Measurements from ENCODE around the gene VAPB. TPM values are rescaled to one million over a fixed set of nuclear protein-coding genes. Genes with fewer than 3 reads are reported as not detected.

The VAPB gene
- total RNA-seq, 2 experiments from 2014 or later, result 34.6 to 37.0 TPM

DNA sequence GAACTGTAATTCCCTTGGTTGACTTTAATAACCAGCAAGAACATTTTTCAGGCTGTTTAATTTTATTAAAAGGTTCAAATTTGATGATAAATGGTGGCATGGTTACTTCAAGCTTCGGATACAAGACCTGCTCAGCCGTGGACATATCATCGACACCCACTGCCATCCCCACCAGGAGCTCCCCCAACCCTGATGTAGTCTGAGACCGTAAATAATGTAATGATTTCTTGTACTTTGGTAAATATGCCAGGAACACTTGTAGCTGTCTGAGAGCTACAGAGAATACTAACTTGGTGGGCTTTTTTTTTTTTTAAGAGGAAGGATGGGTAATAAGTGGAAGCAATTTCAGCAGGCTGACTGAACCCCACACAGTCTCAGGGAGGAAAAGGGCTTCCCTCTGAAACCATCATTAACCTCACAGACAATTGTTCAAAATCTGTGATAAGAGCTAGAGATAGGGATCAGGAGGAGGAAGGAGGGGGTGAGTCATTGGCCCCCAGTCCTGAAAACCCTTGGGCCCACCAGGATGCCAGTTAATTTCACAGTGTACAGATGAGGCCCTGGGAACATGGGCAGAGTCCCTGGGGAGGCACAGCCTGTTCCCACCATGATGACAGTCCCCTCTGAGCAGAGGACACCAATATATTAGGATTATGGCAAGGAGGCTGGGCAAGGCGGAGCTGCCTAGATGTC, 70.2 kb downstream of the VAPB start:
- intact Hi-C loops (cut with micrococcal nuclease), result no loop called here
- H3K4me3 Mint-ChIP-seq, result no peak overlapping the region
- H3K4me1 Mint-ChIP-seq (ENCODE audit: low read depth), result no peaks in the 10 kb centered on the region
- DNase-seq, result no peak
- H3K27me3 Mint-ChIP-seq, result no peaks in the 10 kb centered on the region
- H3K27ac Mint-ChIP-seq, result no peak overlapping the region
- POLR2A ChIA-PET, result no interaction called here
- CTCF ChIA-PET, result no interaction called here
- H3K36me3 Mint-ChIP-seq, result peaks cover 7% of the 10 kb centered on the region
- peaks cover 5% of the 10 kb centered on the region for H3K9me3 Mint-ChIP-seq

GRCh38 chr20:58461104-58461503, 72.1 kb downstream of the VAPB start:
- Mint-ChIP-seq H3K27ac (no peak overlapping the region), H3K4me1 (ENCODE audit: low read depth) (no peaks in the 10 kb centered on the region), H3K36me3 (peaks cover 2% of the 10 kb centered on the region), H3K4me3 (no peak overlapping the region), H3K9me3 (no peaks in the 10 kb centered on the region), H3K27me3 (no peaks in the 10 kb centered on the region)
- intact Hi-C loops (cut with micrococcal nuclease), result no loop called here
- CTCF ChIA-PET, result no interaction called here
- POLR2A ChIA-PET, result no interaction called here
- DNase-seq, result no peak

GRCh38 chr20:58461899-58462298, 72.9 kb downstream of the VAPB start:
- no peaks in the 10 kb centered on the region for H3K27me3 Mint-ChIP-seq
- H3K4me3 Mint-ChIP-seq, result no peak overlapping the region
- H3K27ac Mint-ChIP-seq, result no peak overlapping the region
- no peak for DNase-seq
- H3K9me3 Mint-ChIP-seq, result no peaks in the 10 kb centered on the region
- no peaks in the 10 kb centered on the region for H3K4me1 Mint-ChIP-seq (ENCODE audit: low read depth)
- ChIA-PET CTCF (no interaction called here), POLR2A (no interaction called here)
- intact Hi-C loops (cut with micrococcal nuclease), result no loop called here
- peaks cover 1% of the 10 kb centered on the region for H3K36me3 Mint-ChIP-seq

GRCh38 chr20:58463256-58463655, 74.2 kb downstream of the VAPB start:
- no peak overlapping the region for H3K27ac Mint-ChIP-seq

DNA sequence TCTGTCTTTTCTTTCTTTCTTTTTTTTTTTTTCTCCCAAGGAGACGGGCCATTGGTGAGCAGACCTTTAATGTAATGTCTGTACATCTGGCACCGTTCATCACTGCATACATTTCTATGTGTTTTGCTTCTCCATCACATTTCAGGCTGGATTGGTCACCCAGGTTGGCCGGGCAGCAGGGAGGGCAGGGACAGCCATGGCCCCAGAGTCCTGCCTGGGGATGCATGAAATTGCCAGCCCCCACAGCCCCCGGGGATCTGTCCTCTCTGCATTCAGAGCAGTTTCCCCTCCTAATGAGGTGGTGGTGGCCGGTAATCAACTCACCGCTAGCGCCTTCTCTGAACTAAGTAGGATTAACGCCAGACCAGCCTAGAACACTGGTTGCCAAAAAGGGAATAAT, 75.8 kb downstream of the VAPB start:
- intact Hi-C loops (cut with micrococcal nuclease), result no loop called here
- Mint-ChIP-seq H3K9me3 (no peaks in the 10 kb centered on the region), H3K4me1 (ENCODE audit: low read depth) (no peaks in the 10 kb centered on the region), H3K36me3 (no peaks in the 10 kb centered on the region), H3K27ac (no peak overlapping the region), H3K27me3 (no peaks in the 10 kb centered on the region), H3K4me3 (no peak overlapping the region)
- ChIA-PET POLR2A (no interaction called here), CTCF (no interaction called here)
- DNase-seq, result no peak

More at GRCh38 chr20:58463256-58463655, 74.2 kb downstream of the VAPB start:
- H3K27me3 Mint-ChIP-seq, result no peaks in the 10 kb centered on the region
- DNase-seq, result no peak
- H3K4me1 Mint-ChIP-seq (ENCODE audit: low read depth), result no peaks in the 10 kb centered on the region
- ChIA-PET CTCF (interaction anchor here (0.7 kb wide), 1 partner anchor 645 kb away, joined by 3 read pairs; no protein-coding TSS in a partner anchor), POLR2A (no interaction called here)
- no peaks in the 10 kb centered on the region for H3K36me3 Mint-ChIP-seq
- intact Hi-C loops (cut with micrococcal nuclease), result no loop called here
- no peaks in the 10 kb centered on the region for H3K9me3 Mint-ChIP-seq
- no peak overlapping the region for H3K4me3 Mint-ChIP-seq

DNA sequence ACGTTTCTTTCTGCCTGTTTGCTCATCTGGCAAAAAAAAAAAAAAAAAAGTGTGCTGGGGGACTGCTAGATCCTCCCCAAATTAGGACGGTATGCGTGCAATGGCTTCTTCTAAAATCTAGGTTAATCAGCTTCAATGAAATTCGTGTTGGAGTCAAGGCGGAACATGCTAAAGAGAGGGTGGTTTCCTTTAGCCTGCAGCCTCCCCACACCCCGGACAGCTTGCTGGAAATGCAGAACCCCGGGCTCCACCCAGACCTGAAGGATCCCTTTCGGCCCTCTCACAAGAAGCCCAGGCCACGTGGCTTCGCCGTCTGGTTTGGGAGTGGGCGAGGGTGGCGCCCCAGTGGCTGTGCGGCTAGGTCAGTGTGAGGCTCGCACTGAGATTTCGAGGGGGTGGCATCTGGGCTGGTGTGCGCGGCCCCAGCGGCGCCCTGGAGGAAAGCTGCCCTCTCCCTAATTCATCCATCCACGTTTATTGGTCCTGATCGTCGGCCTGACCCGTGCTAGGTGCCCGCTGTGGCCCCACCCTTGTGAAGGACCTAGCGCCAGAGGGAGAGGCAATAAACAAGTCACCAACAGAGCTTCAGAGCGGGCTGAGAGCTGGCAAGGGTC, 77.2 kb downstream of the VAPB start:
- DNase-seq, result no peak
- Mint-ChIP-seq H3K27ac (no peak overlapping the region), H3K9me3 (no peaks in the 10 kb centered on the region), H3K4me3 (no peak overlapping the region), H3K27me3 (no peaks in the 10 kb centered on the region), H3K4me1 (ENCODE audit: low read depth) (no peaks in the 10 kb centered on the region), H3K36me3 (no peaks in the 10 kb centered on the region)
- ChIA-PET POLR2A (no interaction called here), CTCF (no interaction called here)
- intact Hi-C loops (cut with micrococcal nuclease), result no loop called here

GRCh38 chr20:58466729-58467571, 77.9 kb downstream of the VAPB start:
- POLR2A ChIA-PET, result no interaction called here
- no peak overlapping the region for H3K27ac Mint-ChIP-seq
- H3K4me1 Mint-ChIP-seq (ENCODE audit: low read depth), result no peaks in the 10 kb centered on the region
- no peaks in the 10 kb centered on the region for H3K27me3 Mint-ChIP-seq
- no peak overlapping the region for H3K4me3 Mint-ChIP-seq
- no peaks in the 10 kb centered on the region for H3K36me3 Mint-ChIP-seq
- CTCF ChIA-PET, result no interaction called here
- intact Hi-C loops (cut with micrococcal nuclease), result no loop called here
- DNase-seq, result no peak
- H3K9me3 Mint-ChIP-seq, result no peaks in the 10 kb centered on the region

DNA sequence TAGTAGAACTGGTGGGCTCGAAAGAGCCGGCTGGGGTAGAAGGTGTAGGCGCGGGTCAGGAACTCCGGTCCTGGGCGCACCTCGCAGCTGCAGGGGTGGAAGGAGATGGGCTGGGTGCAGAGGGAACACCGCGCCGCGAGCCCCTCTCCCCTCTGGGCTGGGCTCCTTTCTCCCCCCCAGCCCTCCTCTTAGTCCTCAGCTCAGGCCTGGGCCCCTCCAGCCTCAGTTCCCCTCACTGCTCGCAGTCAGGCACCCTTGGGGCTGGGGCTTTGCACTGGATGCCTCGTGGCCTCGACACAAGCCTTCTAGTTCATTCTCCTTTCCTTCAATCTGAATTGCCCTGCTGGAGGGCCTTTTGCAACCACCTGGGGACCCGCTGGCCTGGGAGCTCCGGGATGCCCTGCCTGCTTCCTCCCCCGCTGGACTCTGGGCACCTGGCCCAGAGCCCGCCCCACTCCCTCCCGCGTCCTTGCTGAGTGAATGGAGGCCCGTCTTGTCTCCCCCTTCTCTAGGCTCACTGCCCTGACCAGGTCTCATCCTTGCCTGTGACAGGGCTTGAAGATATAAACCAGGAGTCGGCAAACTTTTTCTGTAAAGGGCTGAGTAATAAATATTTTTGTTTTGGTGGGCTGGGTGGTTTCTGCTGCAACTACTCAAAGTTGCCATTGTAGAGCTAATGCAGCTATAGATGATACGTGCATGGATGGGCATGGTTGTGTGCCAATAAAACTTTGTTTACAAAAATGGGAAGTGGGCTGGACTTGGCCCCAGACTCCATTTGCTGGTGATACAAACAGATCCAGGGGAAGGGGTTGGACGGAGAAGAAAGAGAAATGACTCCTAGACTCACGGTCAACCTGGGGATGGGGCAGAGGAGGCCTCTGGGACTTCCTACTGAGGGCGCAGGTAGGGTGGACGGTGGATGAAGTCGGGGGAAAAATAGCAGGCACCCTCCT, 78.8 kb downstream of the VAPB start:
- no peak for DNase-seq
- Mint-ChIP-seq H3K4me3 (no peak overlapping the region), H3K27me3 (no peaks in the 10 kb centered on the region), H3K4me1 (ENCODE audit: low read depth) (no peaks in the 10 kb centered on the region), H3K27ac (no peak overlapping the region), H3K9me3 (no peaks in the 10 kb centered on the region), H3K36me3 (no peaks in the 10 kb centered on the region)
- ChIA-PET CTCF (no interaction called here), POLR2A (no interaction called here)
- intact Hi-C loops (cut with micrococcal nuclease), result no loop called here

GRCh38 chr20:58469616-58470015, 80.6 kb downstream of the VAPB start:
- Mint-ChIP-seq H3K27me3 (no peaks in the 10 kb centered on the region), H3K27ac (no peak overlapping the region), H3K9me3 (no peaks in the 10 kb centered on the region), H3K4me1 (ENCODE audit: low read depth) (no peaks in the 10 kb centered on the region), H3K4me3 (no peak overlapping the region), H3K36me3 (no peaks in the 10 kb centered on the region)
- DNase-seq, result no peak
- CTCF ChIA-PET, result no interaction called here
- intact Hi-C loops (cut with micrococcal nuclease), result no loop called here
- POLR2A ChIA-PET, result no interaction called here

- CTCF ChIA-PET, result no interaction called here
- H3K4me1 Mint-ChIP-seq (ENCODE audit: low read depth), result no peaks in the 10 kb centered on the region
- intact Hi-C loops (cut with micrococcal nuclease), result no loop called here
- H3K27me3 Mint-ChIP-seq, result no peaks in the 10 kb centered on the region
- no peaks in the 10 kb centered on the region for H3K9me3 Mint-ChIP-seq
- H3K36me3 Mint-ChIP-seq, result no peaks in the 10 kb centered on the region
- POLR2A ChIA-PET, result no interaction called here
- no peak overlapping the region for H3K4me3 Mint-ChIP-seq
- H3K27ac Mint-ChIP-seq, result no peak overlapping the region
- DNase-seq, result no peak
These were observed 81.5 kb downstream of the VAPB start for GRCh38 chr20:58470336-58471192.

All from activated CD4-positive, alpha-beta memory T cell treated with anti-CD3 and anti-CD28 coated beads for 36 hours (primary cell).